ENCODE data around the gene RHEB.

RHEB gene

GRCh38 chr7:151422212-151422611 is 97.5 kb downstream of the RHEB start:
- TF ChIP-seq CTCF (IDR thresholded peaks at IDR 0.05; ENCODE audit: low read depth, low read length), result no peak
- no peak for DNase-seq
- Histone ChIP-seq H3K9me3 (no peaks in the 10 kb centered on the region), H3K36me3 (no peaks in the 10 kb centered on the region), H3K4me3 (ENCODE audit: low read depth, low read length) (no peak overlapping the region), H3K4me1 (no peaks in the 10 kb centered on the region), H3K27me3 (no peaks in the 10 kb centered on the region)

GRCh38 chr7:151420144-151420543 is 99.6 kb downstream of the RHEB start:
- TF ChIP-seq CTCF (IDR thresholded peaks at IDR 0.05; ENCODE audit: low read depth, low read length), result no peak

GRCh38 chr7:151416941-151417315 is 102.8 kb downstream of the RHEB start:
- Histone ChIP-seq H3K36me3 (no peaks in the 10 kb centered on the region), H3K4me1 (no peaks in the 10 kb centered on the region), H3K4me3 (ENCODE audit: low read depth, low read length) (no peak overlapping the region), H3K27me3 (peaks cover 17% of the 10 kb centered on the region), H3K9me3 (no peaks in the 10 kb centered on the region)
- DNase-seq, result no peak
- no peak for TF ChIP-seq CTCF (IDR thresholded peaks at IDR 0.05; ENCODE audit: low read depth, low read length)

More at GRCh38 chr7:151420144-151420543, 99.6 kb downstream of the RHEB start:
- no peak for DNase-seq
- no peaks in the 10 kb centered on the region for H3K4me1 ChIP-seq
- H3K36me3 ChIP-seq, result no peaks in the 10 kb centered on the region
- H3K27me3 ChIP-seq, result peaks cover 8% of the 10 kb centered on the region
- H3K4me3 ChIP-seq (ENCODE audit: low read depth, low read length), result no peak overlapping the region
- no peaks in the 10 kb centered on the region for H3K9me3 ChIP-seq

- Histone ChIP-seq H3K4me3 (ENCODE audit: low read depth, low read length) (no peak overlapping the region), H3K36me3 (no peaks in the 10 kb centered on the region), H3K27me3 (peaks cover 23% of the 10 kb centered on the region), H3K4me1 (no peaks in the 10 kb centered on the region), H3K9me3 (no peaks in the 10 kb centered on the region)
- no peak for TF ChIP-seq CTCF (IDR thresholded peaks at IDR 0.05; ENCODE audit: low read depth, low read length)
- DNase-seq, result no peak
Measured at GRCh38 chr7:151416112-151416940, 103.4 kb downstream of the RHEB start.
